Naive thymus-derived CD4-positive, alpha-beta T cell (primary cell): ENCODE data around the gene KRTAP29-1. TPM values are rescaled to one million over a fixed set of nuclear protein-coding genes. Genes with fewer than 3 reads are reported as not detected.

Source experiments
- ATAC-seq: fragments of 150-1000 bp; cut with Tn5 transposase; 2 replicates; pipeline ENCODE4 v1.10.0; 2021; ENCODE audit warnings: mild to moderate bottlenecking, moderate library complexity
- CTCF ChIA-PET: fragments of 350-600 bp; sonication (Branson Sonifier 250); formaldehyde crosslinking; loops from one replicate; lab custom pipeline; 2021; ENCODE audit warnings: antibody characterized with exemption; lab: Charles Lee
- POLR2A ChIA-PET: fragments of 350-600 bp; sonication (Branson Sonifier 250); formaldehyde crosslinking; loops from one replicate; lab custom pipeline; 2021; ENCODE audit warnings: antibody characterized with exemption, inconsistent platforms; lab: Charles Lee
- DNase-seq, 9 donors: peaks; one replicate each; pipeline versions ENCODE4 v3.0.0 to v3.0.0-alpha.2; 2020 to 2022; ENCODE audit warnings: mixed read lengths in 1 of 9
- H3K27ac ChIP-seq: one replicate; pipeline ENCODE4 v1.7.0; 2013; ENCODE audit warnings: mild to moderate bottlenecking, low read depth, low read length, moderate library complexity
- H3K27me3 ChIP-seq, 2 donors: one replicate each; pipeline ENCODE4 v1.7.0; 2013; ENCODE audit warnings: low read length in 2 of 2, mild to moderate bottlenecking in 2 of 2, moderate library complexity in 2 of 2; ENCODE audit not compliant: control insufficient read depth in 2 of 2, insufficient read depth in 2 of 2
- H3K36me3 ChIP-seq, 3 experiments: 1 replicate in 2 of 3; 2 replicates in 1 of 3; pipeline ENCODE4 v1.7.0; 2013; ENCODE audit warnings: low read length in 3 of 3, mild to moderate bottlenecking in 3 of 3, moderate library complexity in 1 of 3; ENCODE audit not compliant: insufficient read depth in 3 of 3, control insufficient read depth in 2 of 3
- H3K4me1 ChIP-seq, 2 donors: one replicate each; pipeline ENCODE4 v1.7.0; 2013; ENCODE audit warnings: low read length in 2 of 2, mild to moderate bottlenecking in 2 of 2, moderate library complexity in 1 of 2; ENCODE audit not compliant: control insufficient read depth in 2 of 2, insufficient read depth in 2 of 2
- H3K4me3 ChIP-seq: 2 replicates; pipeline ENCODE4 v1.7.0; 2013; ENCODE audit warnings: mild to moderate bottlenecking, low read length
- H3K9me3 ChIP-seq, 3 experiments: 1 replicate in 2 of 3; 2 replicates in 1 of 3; pipeline ENCODE4 v1.7.0; 2013; ENCODE audit warnings: low read length in 3 of 3; ENCODE audit not compliant: control insufficient read depth in 2 of 3
- H3K27ac Mint-ChIP-seq, 9 donors: one replicate each; pipeline ENCODE4 v1.8.0; 2020 to 2022; ENCODE audit warnings: mixed read lengths in 9 of 9, mild to moderate bottlenecking in 8 of 9, moderate library complexity in 5 of 9, inconsistent platforms in 2 of 9
- H3K27me3 Mint-ChIP-seq, 5 donors: one replicate each; pipeline ENCODE4 v1.8.0; 2021 to 2022; ENCODE audit warnings: mixed read lengths in 5 of 5, mild to moderate bottlenecking in 1 of 5
- H3K36me3 Mint-ChIP-seq, 5 donors: one replicate each; pipeline ENCODE4 v1.8.0; 2020 to 2022; ENCODE audit warnings: mixed read lengths in 5 of 5, mild to moderate bottlenecking in 3 of 5, inconsistent platforms in 1 of 5
- H3K4me1 Mint-ChIP-seq, 7 donors: one replicate each; pipeline ENCODE4 v1.8.0; 2020 to 2022; ENCODE audit warnings: mixed read lengths in 7 of 7, mild to moderate bottlenecking in 3 of 7, inconsistent platforms in 1 of 7
- H3K4me3 Mint-ChIP-seq, 10 donors: one replicate each; pipeline ENCODE4 v1.8.0; 2020 to 2022; ENCODE audit warnings: mild to moderate bottlenecking in 10 of 10, mixed read lengths in 10 of 10, moderate library complexity in 6 of 10, inconsistent platforms in 2 of 10
- H3K9me3 Mint-ChIP-seq, 11 donors: one replicate each; pipeline ENCODE4 v1.8.0; 2020 to 2022; ENCODE audit warnings: mixed read lengths in 11 of 11, mild to moderate bottlenecking in 4 of 11, inconsistent platforms in 1 of 11, moderate library complexity in 1 of 11
- intact Hi-C, 2 donors: fragments of 100-400 bp; cut with micrococcal nuclease; formaldehyde crosslinking; loops; one replicate each; pipeline ENCODE4 v1.15.1; 2023
- polyA plus RNA-seq, 2 donors: library from polyadenylated mRNA; unstranded; fragments of 300-500 nt; fragmentation: Illumina TruSeq; gene quantifications; one replicate each; pipeline ENCODE4 v1.2.3, GENCODE V29; 2021
- total RNA-seq, 6 experiments: library from RNA in 5 of 6; stranded (reverse) in 5 of 6; gene quantifications; 1 replicate in 5 of 6; 2 replicates in 1 of 6; pipeline ENCODE4 v1.2.3 and lab custom pipeline; 2021 to 2026

KRTAP29-1 gene
- total and polyA plus RNA-seq, 7 experiments from 2014 or later, result 0.30 TPM; not detected in 6

DNA sequence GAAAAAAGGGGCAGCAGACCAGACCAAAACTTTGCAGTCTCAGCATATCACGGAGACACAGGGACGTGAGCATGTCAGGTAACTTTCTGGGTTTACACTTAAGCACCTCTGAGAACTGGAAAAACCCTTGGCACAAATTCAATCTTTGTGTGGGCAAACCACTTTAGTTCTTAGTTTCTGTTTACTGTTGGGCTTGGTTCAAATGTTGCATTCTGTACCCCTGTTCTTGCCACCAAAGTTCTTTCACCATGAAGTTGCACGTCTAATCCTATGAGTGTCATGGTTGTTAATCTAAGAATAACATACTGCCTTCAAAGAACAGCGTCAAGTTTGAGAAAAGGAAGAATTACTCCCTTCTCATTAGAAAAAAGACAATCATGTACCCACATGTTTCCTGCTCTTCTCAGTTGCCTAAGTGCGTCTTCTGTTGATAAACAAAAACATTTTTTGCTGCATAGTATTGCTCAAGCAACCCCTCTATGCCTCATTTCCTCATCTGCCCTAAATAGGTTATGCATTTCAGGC lies 36.4 kb upstream of the KRTAP29-1 start:
- peaks cover 0 to 14% (median 0%) of the 10 kb centered on the region in 5 donors for H3K27me3 Mint-ChIP-seq
- H3K9me3 Mint-ChIP-seq, result peaks cover 0 to 24% (median 10%) of the 10 kb centered on the region in 11 donors
- Histone ChIP-seq H3K36me3 (no peaks in the 10 kb centered on the region), H3K4me1 (peaks cover 78 to 85% of the 10 kb centered on the region in 2 donors), H3K4me3 (no peak overlapping the region), H3K27me3 (no peaks in the 10 kb centered on the region), H3K9me3 (peaks cover 0 to 13% (median 5%) of the 10 kb centered on the region in 3 experiments), H3K27ac (peak overlapping the region; percentile 87)
- H3K4me1 Mint-ChIP-seq, result peaks cover 47 to 99% (median 85%) of the 10 kb centered on the region in 7 donors
- H3K36me3 Mint-ChIP-seq, result peaks cover 4 to 21% (median 6%) of the 10 kb centered on the region in 5 donors
- ChIA-PET POLR2A (interaction anchor here (0.6 to 1.6 kb wide), 5 partner anchors 9 to 210 kb away, joined by 3 to 8 read pairs (median 4); no protein-coding TSS in a partner anchor), CTCF (interaction anchor here (0.6 to 3.1 kb wide), 3 partner anchors 17 to 53 kb away, joined by 3 to 22 read pairs (median 4); partner anchors contain the start of gene KRTAP16-1)
- DNase-seq, result peak in 7 of 9 donors; percentile 71 to 93 (median 88)
- intact Hi-C loops, result loop anchor here (1.0 to 2.0 kb wide), 3 partner anchors 16 to 328 kb away; no protein-coding TSS in a partner anchor
- peak overlapping the region; percentile 92 to 99 (median 96) for H3K27ac Mint-ChIP-seq
- peak overlapping the region; percentile 28 to 81 (median 74) for H3K4me3 Mint-ChIP-seq
- peak; percentile 90 for ATAC-seq

GRCh38 chr17:41335747-41336146 lies 33.1 kb upstream of the KRTAP29-1 start:
- ATAC-seq (no peak), DNase-seq (no peak)
- ChIA-PET CTCF (no interaction called here), POLR2A (no interaction called here)
- Histone ChIP-seq H3K9me3 (no peaks in the 10 kb centered on the region), H3K4me1 (peaks cover 56 to 68% of the 10 kb centered on the region in 2 donors), H3K4me3 (no peak overlapping the region), H3K36me3 (no peaks in the 10 kb centered on the region), H3K27ac (no peak overlapping the region), H3K27me3 (no peaks in the 10 kb centered on the region)
- Mint-ChIP-seq H3K4me1 (peaks cover 36 to 84% (median 69%) of the 10 kb centered on the region in 7 donors), H3K9me3 (no peaks in the 10 kb centered on the region), H3K4me3 (peak overlapping the region in 6 of 10 donors; percentile 5 to 73 (median 15)), H3K27me3 (peaks cover 0 to 7% (median 0%) of the 10 kb centered on the region in 5 donors), H3K36me3 (peaks cover 0 to 2% (median 0%) of the 10 kb centered on the region in 5 donors), H3K27ac (peak overlapping the region; percentile 9 to 96 (median 72))
- intact Hi-C loops, result no loop called here

GRCh38 chr17:41334385-41335305 lies 32.0 kb upstream of the KRTAP29-1 start:
- intact Hi-C loops, result no loop called here
- no peak overlapping the region for H3K27ac ChIP-seq
- H3K36me3 ChIP-seq, result no peaks in the 10 kb centered on the region
- ATAC-seq (no peak), DNase-seq (no peak)
- Mint-ChIP-seq H3K4me3 (peak overlapping the region in 5 of 10 donors; percentile 16 to 69 (median 50)), H3K27ac (peak overlapping the region in 8 of 9 donors; percentile 38 to 93 (median 73)), H3K27me3 (peaks cover 0 to 7% (median 0%) of the 10 kb centered on the region in 5 donors), H3K9me3 (no peaks in the 10 kb centered on the region), H3K4me1 (peaks cover 25 to 76% (median 58%) of the 10 kb centered on the region in 7 donors), H3K36me3 (no peaks in the 10 kb centered on the region)
- POLR2A ChIA-PET, result interaction anchor here (0.6 to 0.7 kb wide), 2 partner anchors 13 to 55 kb away, joined by 3 to 4 read pairs; no protein-coding TSS in a partner anchor
- CTCF ChIA-PET, result interaction anchor here (1.2 to 1.8 kb wide), 2 partner anchors 12 to 16 kb away, joined by 3 to 5 read pairs; partner anchors contain the start of gene KRT33A
- no peaks in the 10 kb centered on the region for H3K9me3 ChIP-seq
- H3K27me3 ChIP-seq, result no peaks in the 10 kb centered on the region
- no peak overlapping the region for H3K4me3 ChIP-seq
- peaks cover 45 to 57% of the 10 kb centered on the region in 2 donors for H3K4me1 ChIP-seq

GRCh38 chr17:41333836-41334235 lies 31.2 kb upstream of the KRTAP29-1 start:
- Mint-ChIP-seq H3K9me3 (no peaks in the 10 kb centered on the region), H3K36me3 (no peaks in the 10 kb centered on the region), H3K4me3 (peak overlapping the region in 5 of 10 donors; percentile 3 to 69 (median 46)), H3K4me1 (peaks cover 16 to 72% (median 51%) of the 10 kb centered on the region in 7 donors), H3K27ac (peak overlapping the region in 6 of 9 donors; percentile 9 to 62 (median 44)), H3K27me3 (peaks cover 0 to 7% (median 0%) of the 10 kb centered on the region in 5 donors)
- no peak for DNase-seq
- Histone ChIP-seq H3K27me3 (no peaks in the 10 kb centered on the region), H3K9me3 (no peaks in the 10 kb centered on the region), H3K4me1 (peaks cover 38 to 51% of the 10 kb centered on the region in 2 donors), H3K27ac (no peak overlapping the region), H3K36me3 (no peaks in the 10 kb centered on the region), H3K4me3 (no peak overlapping the region)
- ChIA-PET CTCF (interaction anchor here (1.2 to 1.8 kb wide), 2 partner anchors 11 to 17 kb away, joined by 3 to 5 read pairs; partner anchors contain the start of gene KRT33A), POLR2A (interaction anchor here (0.7 kb wide), 1 partner anchor 12 kb away, joined by 3 read pairs; no protein-coding TSS in a partner anchor)
- ATAC-seq, result no peak
- intact Hi-C loops, result no loop called here

GRCh38 chr17:41333098-41333497 lies 30.4 kb upstream of the KRTAP29-1 start:
- intact Hi-C loops, result no loop called here
- Mint-ChIP-seq H3K4me3 (no peak overlapping the region), H3K9me3 (no peaks in the 10 kb centered on the region), H3K36me3 (no peaks in the 10 kb centered on the region), H3K27me3 (peaks cover 0 to 7% (median 0%) of the 10 kb centered on the region in 5 donors), H3K27ac (peak overlapping the region in 6 of 9 donors; percentile 43 to 85 (median 66)), H3K4me1 (peaks cover 10 to 69% (median 49%) of the 10 kb centered on the region in 7 donors)
- Histone ChIP-seq H3K4me1 (peaks cover 31 to 44% of the 10 kb centered on the region in 2 donors), H3K36me3 (no peaks in the 10 kb centered on the region), H3K27ac (no peak overlapping the region), H3K27me3 (no peaks in the 10 kb centered on the region), H3K9me3 (no peaks in the 10 kb centered on the region), H3K4me3 (no peak overlapping the region)
- ChIA-PET POLR2A (interaction anchor here (1.6 kb wide), 1 partner anchor 15 kb away, joined by 4 read pairs; no protein-coding TSS in a partner anchor), CTCF (interaction anchor here (1.8 to 2.2 kb wide), 2 partner anchors 10 to 11 kb away, joined by 5 to 12 read pairs; no protein-coding TSS in a partner anchor)
- no peak for ATAC-seq
- DNase-seq, result no peak

- Histone ChIP-seq H3K4me3 (no peak overlapping the region), H3K27me3 (no peaks in the 10 kb centered on the region), H3K36me3 (no peaks in the 10 kb centered on the region), H3K27ac (no peak overlapping the region), H3K4me1 (peaks cover 31 to 42% of the 10 kb centered on the region in 2 donors), H3K9me3 (no peaks in the 10 kb centered on the region)
- peaks cover 7 to 64% (median 45%) of the 10 kb centered on the region in 7 donors for H3K4me1 Mint-ChIP-seq
- H3K36me3 Mint-ChIP-seq, result no peaks in the 10 kb centered on the region
- peaks cover 0 to 7% (median 0%) of the 10 kb centered on the region in 5 donors for H3K27me3 Mint-ChIP-seq
- intact Hi-C loops, result no loop called here
- ATAC-seq, result no peak
- H3K4me3 Mint-ChIP-seq, result no peak overlapping the region
- peak overlapping the region in 1 of 9 donors; percentile 14 for H3K27ac Mint-ChIP-seq
- ChIA-PET POLR2A (interaction anchor here (1.6 kb wide), 1 partner anchor 16 kb away, joined by 4 read pairs; no protein-coding TSS in a partner anchor), CTCF (interaction anchor here (1.4 to 2.2 kb wide), 2 partner anchors 10 to 23 kb away, joined by 3 to 12 read pairs; partner anchors contain the start of gene KRTAP16-1)
- H3K9me3 Mint-ChIP-seq, result no peaks in the 10 kb centered on the region
- DNase-seq, result no peak
Observed at GRCh38 chr17:41332239-41332638, 29.6 kb upstream of the KRTAP29-1 start.
